Keratinocyte (primary cell): ENCODE measurements around the gene NRBP1.

Experiments
- EZH2 ChIP-seq: IDR thresholded peaks from one replicate; pipeline ENCODE4 v1.6.1; 2012; ENCODE audit warnings: inconsistent platforms, mild to moderate bottlenecking, low read length, moderate library complexity
- TF ChIP-seq, protein P1 (sequence below), 3 experiments: IDR thresholded peaks in 1 of 3; conservative IDR thresholded peaks in 1 of 3; optimal IDR thresholded peaks in 1 of 3; 2 replicates in 2 of 3; 3 replicates in 1 of 3; pipeline versions ENCODE3 to v1.5.1; 2011; ENCODE audit warnings: low read length in 3 of 3, mild to moderate bottlenecking in 3 of 3, moderate library complexity in 2 of 3, control low read depth in 1 of 3, inconsistent platforms in 1 of 3; ENCODE audit not compliant: insufficient read depth in 2 of 3; ENCODE audit errors: extremely low read depth in 1 of 3

DNA sequence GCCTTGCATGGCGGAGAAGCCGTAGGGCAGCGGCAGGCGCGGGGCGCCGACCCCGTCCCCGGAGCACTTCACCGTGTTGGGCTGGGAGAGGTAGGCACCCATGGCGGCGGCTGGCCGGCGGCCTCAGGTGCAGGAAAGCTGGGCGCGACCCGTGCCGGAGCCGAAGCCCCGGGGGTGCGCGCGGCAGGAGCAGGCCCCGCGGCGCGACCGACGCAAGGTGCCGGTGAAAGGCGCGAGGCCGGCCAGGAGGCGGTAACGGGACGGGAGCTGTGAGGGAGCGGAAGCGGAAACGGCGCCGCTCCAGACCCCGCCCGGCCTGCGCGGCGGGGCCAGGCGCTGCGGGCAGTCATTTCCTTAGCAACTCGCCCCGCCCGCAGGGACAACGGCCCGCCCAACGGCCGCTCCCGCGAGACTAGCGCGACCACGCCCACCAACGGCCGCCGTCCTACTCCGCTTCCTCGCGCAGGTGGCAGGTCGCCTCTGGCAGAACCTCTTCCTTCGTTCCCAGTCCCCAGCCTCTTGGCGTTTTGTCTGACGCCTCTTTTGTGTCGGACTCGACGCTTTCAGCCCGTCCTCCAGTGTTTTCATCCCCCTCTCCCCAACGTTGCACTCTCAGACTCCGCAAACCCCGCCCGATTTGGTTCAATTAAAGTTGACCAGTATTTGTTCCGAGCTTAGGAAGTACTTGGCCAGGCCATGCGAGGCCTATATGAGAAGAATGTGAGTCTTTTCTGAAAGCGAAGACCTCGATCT is 18.9 kb upstream of the NRBP1 start, which contains the start of gene PPM1G:
- TF ChIP-seq, protein P1, sequence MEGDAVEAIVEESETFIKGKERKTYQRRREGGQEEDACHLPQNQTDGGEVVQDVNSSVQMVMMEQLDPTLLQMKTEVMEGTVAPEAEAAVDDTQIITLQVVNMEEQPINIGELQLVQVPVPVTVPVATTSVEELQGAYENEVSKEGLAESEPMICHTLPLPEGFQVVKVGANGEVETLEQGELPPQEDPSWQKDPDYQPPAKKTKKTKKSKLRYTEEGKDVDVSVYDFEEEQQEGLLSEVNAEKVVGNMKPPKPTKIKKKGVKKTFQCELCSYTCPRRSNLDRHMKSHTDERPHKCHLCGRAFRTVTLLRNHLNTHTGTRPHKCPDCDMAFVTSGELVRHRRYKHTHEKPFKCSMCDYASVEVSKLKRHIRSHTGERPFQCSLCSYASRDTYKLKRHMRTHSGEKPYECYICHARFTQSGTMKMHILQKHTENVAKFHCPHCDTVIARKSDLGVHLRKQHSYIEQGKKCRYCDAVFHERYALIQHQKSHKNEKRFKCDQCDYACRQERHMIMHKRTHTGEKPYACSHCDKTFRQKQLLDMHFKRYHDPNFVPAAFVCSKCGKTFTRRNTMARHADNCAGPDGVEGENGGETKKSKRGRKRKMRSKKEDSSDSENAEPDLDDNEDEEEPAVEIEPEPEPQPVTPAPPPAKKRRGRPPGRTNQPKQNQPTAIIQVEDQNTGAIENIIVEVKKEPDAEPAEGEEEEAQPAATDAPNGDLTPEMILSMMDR (optimal IDR thresholded peaks at IDR 0.05 in 1 of 3, IDR thresholded peaks at IDR 0.05 in 1 of 3, conservative IDR thresholded peaks at IDR 0.05 in 1 of 3; ENCODE audit: extremely low read depth in 1 of 3, insufficient read depth in 2 of 3, low read length in 3 of 3) = no peak
- TF ChIP-seq EZH2 = no peak
